DMS 273 (cell line): ENCODE data around the gene PANX2.
"Not testable (repeated sequence)": the region's sequence is repeated elsewhere in the genome, so short reads cannot be mapped to it uniquely, and the experiment has no call there.

ENCODE experiments used
- DNase-seq: peaks from one replicate; lab custom pipeline; 2025; ENCODE audit not compliant: unreplicated experiment; lab: John Stamatoyannopoulos, UW

PANX2 gene, protein sequence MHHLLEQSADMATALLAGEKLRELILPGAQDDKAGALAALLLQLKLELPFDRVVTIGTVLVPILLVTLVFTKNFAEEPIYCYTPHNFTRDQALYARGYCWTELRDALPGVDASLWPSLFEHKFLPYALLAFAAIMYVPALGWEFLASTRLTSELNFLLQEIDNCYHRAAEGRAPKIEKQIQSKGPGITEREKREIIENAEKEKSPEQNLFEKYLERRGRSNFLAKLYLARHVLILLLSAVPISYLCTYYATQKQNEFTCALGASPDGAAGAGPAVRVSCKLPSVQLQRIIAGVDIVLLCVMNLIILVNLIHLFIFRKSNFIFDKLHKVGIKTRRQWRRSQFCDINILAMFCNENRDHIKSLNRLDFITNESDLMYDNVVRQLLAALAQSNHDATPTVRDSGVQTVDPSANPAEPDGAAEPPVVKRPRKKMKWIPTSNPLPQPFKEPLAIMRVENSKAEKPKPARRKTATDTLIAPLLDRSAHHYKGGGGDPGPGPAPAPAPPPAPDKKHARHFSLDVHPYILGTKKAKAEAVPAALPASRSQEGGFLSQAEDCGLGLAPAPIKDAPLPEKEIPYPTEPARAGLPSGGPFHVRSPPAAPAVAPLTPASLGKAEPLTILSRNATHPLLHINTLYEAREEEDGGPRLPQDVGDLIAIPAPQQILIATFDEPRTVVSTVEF

GRCh38 chr22:50170453-50171318 lies at the start of gene PANX2:
PANX2 (plus strand) TSS chr22:50170731; CDS start chr22:50170731, 0 bp downstream.
- DNase-seq = peak; percentile 22

GRCh38 chr22:50121202-50121740 lies 49.3 kb upstream of the PANX2 start:
- no peak for DNase-seq

GRCh38 chr22:50123119-50123518 lies 47.4 kb upstream of the PANX2 start:
- no peak for DNase-seq

- no peak for DNase-seq
Measured at GRCh38 chr22:50125029-50125428, 45.5 kb upstream of the PANX2 start.

- DNase-seq = no peak
Measured at GRCh38 chr22:50129121-50129736, 41.3 kb upstream of the PANX2 start.

GRCh38 chr22:50131894-50132293 lies 38.6 kb upstream of the PANX2 start:
- no peak for DNase-seq

DNA sequence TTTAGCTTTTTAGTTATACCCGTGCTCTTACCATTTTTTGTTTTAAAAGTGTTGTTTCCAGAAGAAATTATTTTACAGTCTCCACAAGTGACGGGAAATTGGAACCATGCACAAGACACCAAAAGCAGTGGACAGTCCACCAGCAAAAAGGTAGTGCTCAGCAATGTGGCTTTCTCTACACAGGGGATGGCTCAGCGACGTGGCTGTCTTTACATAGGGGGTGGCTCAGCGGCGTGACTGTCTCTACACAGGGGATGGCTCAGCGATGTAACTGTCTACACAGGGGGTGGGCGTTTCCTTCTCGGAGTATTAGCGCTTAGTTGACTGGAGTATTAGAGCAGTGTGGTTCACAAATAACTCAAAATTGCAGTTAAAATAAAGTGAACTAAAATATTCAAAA lies 36.0 kb upstream of the PANX2 start:
- DNase-seq = no peak

- peak; percentile 37 for DNase-seq
Measured at GRCh38 chr22:50136581-50137015, 33.9 kb upstream of the PANX2 start.

DNA sequence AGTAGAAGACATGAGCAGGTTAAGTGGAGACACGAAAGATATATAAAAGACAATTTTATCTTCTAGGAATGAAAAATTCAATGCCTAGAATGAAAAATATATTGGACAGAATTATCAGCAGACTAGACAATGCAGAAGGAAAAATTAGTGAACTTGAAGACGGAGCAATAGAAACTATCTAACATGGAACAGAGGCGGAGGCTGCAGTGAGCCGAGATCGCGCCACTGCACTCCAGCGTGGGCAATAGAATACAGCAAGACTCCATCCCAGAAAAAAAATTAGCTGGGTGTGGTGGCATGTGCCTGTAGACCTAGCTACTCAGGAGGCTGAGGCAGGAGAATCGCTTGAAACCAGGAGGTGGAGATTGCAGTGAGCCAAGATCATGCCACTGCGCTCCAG lies 33.3 kb upstream of the PANX2 start:
- DNase-seq = not testable (repeated sequence)

- no peak for DNase-seq
Measured at GRCh38 chr22:50138041-50138440, 32.5 kb upstream of the PANX2 start.

DNA sequence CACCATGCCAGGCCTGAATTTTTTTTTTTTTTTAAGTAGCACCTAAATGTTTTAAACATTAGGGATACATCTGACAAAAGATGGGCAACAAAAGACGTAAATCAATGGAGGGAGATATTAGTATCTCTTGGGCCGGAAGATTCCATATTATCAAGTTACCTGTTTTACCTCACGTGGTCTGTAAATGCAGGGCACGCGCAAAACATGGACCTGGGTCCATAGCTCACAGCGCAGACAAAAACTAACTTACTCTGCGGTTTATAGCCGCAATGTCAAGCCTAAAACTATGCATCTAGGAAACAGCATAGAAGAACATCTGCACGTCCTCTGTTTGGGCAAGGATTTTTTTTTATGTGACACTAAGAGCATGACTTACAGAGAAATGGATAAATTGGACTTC lies 31.5 kb upstream of the PANX2 start:
- no peak for DNase-seq

DNA sequence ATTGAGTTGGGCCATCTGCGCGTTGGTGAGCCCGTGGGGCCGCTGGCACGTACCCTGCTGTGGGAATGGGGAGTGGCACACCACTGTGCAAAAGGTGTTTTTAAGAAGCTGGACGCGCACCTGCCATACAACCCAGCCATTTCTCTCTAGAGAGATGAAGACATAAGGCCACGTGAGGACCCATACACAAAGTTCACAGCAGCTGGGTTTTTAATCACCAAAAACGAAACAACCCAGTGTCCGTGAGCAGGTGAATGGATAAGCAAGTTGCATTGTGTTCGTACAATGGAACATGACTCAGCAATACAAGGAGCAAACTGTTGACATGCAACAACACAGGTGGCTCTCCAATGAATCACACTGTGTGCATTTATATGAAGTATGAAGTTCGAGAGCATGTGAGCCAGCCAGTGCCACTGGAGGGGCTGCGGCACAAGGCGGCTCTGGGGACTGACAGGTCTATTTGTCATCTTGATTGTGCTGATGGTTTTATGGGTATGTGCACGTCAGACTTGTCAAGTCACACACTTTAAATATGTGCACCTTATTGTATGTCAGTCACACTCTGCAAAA lies 30.6 kb upstream of the PANX2 start:
- no peak for DNase-seq

- no peak for DNase-seq
Measured at GRCh38 chr22:50140615-50141014, 29.9 kb upstream of the PANX2 start.

DNA sequence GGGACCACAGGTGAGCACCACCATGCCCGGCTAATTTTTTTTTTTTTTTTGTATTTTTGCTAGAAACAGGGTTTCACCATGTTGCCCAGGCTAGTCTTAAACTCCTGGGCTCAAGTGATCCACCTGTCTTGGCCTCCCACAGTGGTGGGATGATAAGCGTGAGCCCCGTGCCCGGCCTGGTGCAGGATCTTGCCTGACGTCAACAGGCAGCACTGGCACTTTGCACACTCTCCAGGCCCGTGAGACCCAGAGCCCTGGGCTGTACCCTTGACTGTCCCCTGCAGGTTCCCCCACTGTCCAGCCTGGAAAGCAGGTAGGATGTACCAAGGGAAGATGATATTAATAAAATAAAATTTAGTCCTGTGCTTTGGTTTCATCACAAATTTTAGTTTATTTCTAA lies 29.1 kb upstream of the PANX2 start:
- no peak for DNase-seq

- no peak for DNase-seq
Measured at GRCh38 chr22:50141891-50142363, 28.6 kb upstream of the PANX2 start.

GRCh38 chr22:50143096-50143495 lies 27.4 kb upstream of the PANX2 start:
- DNase-seq = no peak

DNA sequence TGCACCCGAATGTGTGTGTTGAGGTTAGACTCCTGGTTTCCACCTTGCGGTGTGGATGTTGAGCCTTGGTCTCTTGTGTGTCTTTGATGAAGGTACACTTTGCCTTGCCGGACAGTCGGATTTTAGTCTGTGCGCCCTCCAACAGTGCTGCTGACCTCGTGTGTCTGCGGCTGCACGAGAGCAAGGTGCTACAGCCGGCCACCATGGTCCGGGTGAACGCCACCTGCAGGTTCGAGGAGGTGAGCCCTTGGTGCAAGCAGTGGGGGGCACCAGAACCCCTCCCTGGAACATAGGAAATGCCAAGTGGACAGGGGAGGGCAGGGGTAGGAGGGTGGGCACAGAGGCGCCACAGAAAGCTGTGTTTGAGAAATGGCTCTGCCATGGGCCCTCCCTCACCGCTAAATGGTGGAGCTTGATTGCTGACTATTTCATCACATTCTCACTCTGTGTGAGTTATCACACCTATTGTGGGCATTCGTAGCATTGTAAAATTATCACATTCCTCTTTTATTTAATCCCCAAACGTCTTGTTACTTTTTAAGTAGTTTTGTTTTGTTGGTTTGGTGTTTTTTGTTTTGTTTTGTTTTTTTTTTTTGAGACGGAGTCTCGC lies 26.4 kb upstream of the PANX2 start:
- no peak for DNase-seq

DNA sequence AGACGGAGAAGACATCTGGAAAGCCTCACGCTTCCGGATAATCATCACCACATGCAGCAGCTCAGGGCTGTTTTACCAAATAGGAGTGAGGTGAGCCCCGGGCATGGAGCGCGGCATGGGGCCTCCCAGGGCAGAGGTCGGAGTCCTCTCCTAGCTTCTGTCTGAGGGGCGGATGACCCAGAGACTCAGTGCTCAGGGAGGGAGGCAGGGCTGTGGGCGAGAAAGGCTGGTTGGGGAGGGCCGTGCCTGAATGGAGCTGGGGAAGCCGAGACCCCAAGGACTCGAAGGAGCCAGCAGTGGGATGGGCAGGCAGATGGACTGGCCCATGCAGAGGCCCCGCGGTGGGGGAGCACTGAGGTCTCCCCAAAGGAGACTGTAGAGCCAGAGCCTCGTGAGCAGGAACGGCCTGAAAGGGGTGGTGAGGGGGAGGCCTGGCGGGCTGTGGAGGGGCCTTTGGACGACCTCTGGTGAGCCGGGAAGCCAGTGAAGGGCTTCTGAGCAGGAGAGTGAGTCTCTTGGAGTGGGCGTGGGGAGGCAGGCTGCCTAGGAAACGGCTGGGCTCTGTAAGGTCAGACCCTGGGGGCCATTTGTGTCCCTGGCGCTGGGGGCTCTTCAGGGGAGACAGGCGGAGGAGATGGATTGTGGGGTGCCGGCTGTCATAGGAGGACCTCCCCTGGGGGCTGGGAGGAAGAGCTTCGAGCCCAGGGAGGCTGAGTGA lies 24.7 kb upstream of the PANX2 start:
- DNase-seq = no peak
